IPS-15b (cell line): Measurements from ENCODE around the gene SYVN1.
"Not testable (repeated sequence)": the region's sequence is repeated elsewhere in the genome, so short reads cannot be mapped to it uniquely, and the experiment has no call there.

Source experiments
- H3K27me3 ChIP-seq: one replicate; pipeline ENCODE4 v1.6.1; 2013; ENCODE audit warnings: low read length; ENCODE audit not compliant: control insufficient read depth, insufficient read depth
- H3K36me3 ChIP-seq: one replicate; pipeline ENCODE4 v1.6.1; 2013; ENCODE audit warnings: low read length; ENCODE audit not compliant: control insufficient read depth, insufficient read depth
- H3K4me1 ChIP-seq: one replicate; pipeline ENCODE4 v1.6.1; 2013; ENCODE audit warnings: mild to moderate bottlenecking, low read length; ENCODE audit not compliant: control insufficient read depth, insufficient read depth
- H3K4me3 ChIP-seq: one replicate; pipeline ENCODE4 v1.5.1; 2013; ENCODE audit warnings: low read depth, low read length
- H3K9ac ChIP-seq: one replicate; pipeline ENCODE4 v1.6.1; 2013; ENCODE audit warnings: low read depth, mild to moderate bottlenecking, low read length
- H3K9me3 ChIP-seq: one replicate; pipeline ENCODE4 v1.6.1; 2013; ENCODE audit warnings: mild to moderate bottlenecking, low read length; ENCODE audit not compliant: control insufficient read depth, insufficient read depth

SYVN1 gene

DNA sequence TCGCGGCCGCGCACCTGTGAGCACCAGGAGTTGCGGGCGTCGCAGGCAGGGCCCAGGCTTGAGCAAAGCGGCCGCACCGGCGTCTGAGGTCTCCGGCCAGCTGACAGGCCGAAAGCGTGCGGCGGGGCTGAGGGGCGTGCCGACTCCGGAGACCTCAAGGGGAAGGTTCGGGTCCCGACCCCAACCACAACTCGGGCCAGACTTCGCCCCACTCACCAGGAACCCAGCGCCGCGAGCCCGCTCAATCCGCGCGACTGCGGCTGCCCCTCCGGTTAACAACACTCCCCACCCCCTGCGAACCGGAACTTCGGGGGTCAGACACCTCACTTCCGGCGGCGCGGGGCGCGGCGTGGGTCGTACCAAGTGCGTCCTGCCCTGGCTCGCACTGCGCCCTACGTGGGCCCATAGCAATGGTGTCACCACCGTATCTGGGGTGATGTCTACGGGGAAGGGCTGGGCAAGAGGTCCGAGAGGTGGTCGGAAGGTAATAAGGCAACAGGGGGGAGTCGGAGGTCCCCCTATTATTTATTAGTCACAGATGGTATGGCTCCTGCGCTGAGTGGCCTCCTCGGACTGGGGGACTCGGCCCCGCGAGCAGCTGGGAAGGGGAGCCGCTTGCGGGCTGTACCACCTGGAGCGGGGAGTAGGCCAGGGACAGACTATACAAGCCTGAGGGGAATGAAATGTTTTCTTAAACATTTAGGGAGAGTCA lies at the start of gene SYVN1:
Gene SYVN1, minus strand, starts transcription at position 280 of the 712 bp plus-strand sequence. CDS start 918 bp downstream, outside the sequence.
- Histone ChIP-seq H3K27me3 (no peaks in the 10 kb centered on the region), H3K4me1 (peaks cover 4% of the 10 kb centered on the region), H3K9ac (peak within 1 kb of the TSS; percentile 96), H3K36me3 (peaks cover 36% of the 10 kb centered on the region), H3K9me3 (no peaks in the 10 kb centered on the region), H3K4me3 (peak within 1 kb of the TSS; percentile 99)

DNA sequence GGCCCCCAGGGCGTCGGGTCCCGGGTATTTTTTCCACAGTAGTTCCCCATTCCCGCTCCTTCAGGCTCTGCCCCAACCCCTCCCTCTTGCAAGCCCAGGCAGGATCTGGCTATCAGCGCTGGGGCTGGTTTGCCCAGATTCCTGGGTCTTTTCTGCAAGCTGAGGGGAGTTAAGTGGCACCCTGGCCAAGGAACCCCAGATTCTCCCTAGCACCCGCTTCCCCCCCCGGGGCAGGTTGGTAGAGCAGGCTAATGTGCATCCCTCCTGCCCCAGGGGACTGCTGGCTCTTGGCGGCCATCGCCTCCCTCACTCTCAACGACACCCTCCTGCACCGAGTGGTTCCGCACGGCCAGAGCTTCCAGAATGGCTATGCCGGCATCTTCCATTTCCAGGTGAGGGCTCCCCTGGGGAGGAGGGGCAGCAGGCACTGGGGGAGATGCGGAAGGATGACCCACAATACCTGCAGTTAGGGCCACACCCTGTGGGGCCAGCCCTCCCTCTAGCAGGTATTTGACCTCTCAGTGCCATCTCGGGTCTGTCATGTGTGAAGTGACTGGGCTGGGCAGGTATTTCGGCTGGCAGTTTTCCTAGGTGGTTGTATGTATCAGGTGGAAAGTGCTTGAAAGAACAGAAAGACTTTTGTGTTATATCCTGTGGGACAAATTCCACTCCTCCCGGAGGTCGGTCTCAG lies 49.0 kb upstream of the SYVN1 start:
- Histone ChIP-seq H3K9me3 (no peaks in the 10 kb centered on the region), H3K4me1 (peaks cover 23% of the 10 kb centered on the region), H3K36me3 (peaks cover 28% of the 10 kb centered on the region), H3K4me3 (peak overlapping the region; percentile 97), H3K9ac (peak overlapping the region; percentile 83), H3K27me3 (no peaks in the 10 kb centered on the region)

DNA sequence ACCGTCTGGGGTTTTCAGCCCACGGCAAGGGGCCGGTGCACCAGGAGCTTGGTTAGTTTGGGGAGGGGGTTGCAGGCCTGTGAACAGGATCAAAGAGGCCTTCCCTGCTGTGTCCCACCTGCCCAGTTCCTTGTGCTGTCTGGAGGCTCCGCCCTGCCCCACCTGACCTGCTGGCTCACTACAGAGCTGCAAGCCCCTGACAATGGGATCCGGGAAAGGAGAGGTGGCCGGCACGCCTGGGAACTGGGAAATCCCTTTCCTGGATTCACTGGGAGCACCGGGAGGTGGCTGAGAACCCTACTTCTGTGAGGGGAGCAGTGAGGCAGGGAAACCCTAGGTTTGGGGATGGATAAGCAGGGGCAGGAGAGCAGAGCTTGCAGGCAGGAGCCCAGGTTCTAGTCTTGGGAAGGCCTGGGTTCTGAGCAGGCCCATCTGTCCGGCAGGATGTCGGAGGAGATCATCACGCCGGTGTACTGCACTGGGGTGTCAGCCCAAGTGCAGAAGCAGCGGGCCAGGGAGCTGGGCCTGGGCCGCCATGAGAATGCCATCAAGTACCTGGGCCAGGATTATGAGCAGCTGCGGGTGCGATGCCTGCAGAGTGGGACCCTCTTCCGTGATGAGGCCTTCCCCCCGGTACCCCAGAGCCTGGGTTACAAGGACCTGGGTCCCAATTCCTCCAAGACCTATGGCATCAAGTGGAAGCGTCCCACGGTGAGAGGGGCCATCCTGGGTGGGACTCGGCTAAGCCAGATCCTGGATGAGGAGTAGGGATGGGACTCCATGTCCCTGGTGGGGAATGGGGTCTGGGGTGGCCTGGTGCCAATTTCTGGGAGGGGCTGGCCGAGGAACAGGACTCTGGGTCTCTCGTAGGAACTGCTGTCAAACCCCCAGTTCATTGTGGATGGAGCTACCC lies 48.2 kb upstream of the SYVN1 start:
- peak overlapping the region; percentile 97 for H3K4me3 ChIP-seq
- H3K4me1 ChIP-seq = peaks cover 23% of the 10 kb centered on the region
- no peaks in the 10 kb centered on the region for H3K27me3 ChIP-seq
- peaks cover 21% of the 10 kb centered on the region for H3K36me3 ChIP-seq
- H3K9me3 ChIP-seq = no peaks in the 10 kb centered on the region
- peak overlapping the region; percentile 83 for H3K9ac ChIP-seq

DNA sequence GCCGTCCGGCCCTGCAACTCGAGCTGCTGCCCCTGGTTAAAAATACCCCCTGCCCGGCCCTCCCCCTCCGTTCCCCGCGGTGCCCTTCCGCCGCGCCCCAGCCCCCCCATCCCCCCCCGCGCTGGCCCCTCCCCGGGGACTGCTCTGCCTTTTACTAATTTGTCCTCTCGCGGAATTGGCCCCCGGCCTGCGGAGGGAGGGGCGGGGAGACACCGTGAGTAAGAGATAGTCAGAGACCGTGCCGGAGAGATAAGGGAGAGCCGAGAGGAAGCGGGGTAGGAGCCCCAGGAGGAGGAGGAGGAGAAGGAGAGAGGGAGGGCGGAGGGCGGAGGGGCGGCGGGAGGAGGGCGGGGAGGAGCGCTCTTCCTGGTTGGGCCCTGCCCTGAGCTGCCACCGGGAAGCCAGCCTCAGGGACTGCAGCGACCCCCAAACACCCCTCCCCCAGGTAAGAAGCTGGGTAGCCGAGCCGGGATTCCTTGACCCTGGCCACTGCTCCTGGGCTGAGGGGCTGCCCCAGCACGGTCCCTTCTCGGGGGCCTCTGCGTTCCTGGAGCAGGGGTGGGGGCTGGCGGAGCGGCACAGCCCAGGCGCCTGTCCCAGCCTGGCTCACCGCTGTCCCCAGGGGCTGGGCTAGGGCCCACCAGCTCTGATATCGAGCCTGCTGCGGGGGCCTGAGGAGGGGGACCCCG lies 47.4 kb upstream of the SYVN1 start, which contains the start of gene CAPN1:
Gene CAPN1, plus strand, starts transcription at position 360 of the 689 bp plus-strand sequence. CDS start 774 bp downstream, outside the sequence.
- no peaks in the 10 kb centered on the region for H3K27me3 ChIP-seq
- peaks cover 14% of the 10 kb centered on the region for H3K36me3 ChIP-seq
- no peaks in the 10 kb centered on the region for H3K9me3 ChIP-seq
- H3K4me3 ChIP-seq = peak within 1 kb of the TSS; percentile 97
- peaks cover 23% of the 10 kb centered on the region for H3K4me1 ChIP-seq
- H3K9ac ChIP-seq = peak within 1 kb of the TSS; percentile 83

DNA sequence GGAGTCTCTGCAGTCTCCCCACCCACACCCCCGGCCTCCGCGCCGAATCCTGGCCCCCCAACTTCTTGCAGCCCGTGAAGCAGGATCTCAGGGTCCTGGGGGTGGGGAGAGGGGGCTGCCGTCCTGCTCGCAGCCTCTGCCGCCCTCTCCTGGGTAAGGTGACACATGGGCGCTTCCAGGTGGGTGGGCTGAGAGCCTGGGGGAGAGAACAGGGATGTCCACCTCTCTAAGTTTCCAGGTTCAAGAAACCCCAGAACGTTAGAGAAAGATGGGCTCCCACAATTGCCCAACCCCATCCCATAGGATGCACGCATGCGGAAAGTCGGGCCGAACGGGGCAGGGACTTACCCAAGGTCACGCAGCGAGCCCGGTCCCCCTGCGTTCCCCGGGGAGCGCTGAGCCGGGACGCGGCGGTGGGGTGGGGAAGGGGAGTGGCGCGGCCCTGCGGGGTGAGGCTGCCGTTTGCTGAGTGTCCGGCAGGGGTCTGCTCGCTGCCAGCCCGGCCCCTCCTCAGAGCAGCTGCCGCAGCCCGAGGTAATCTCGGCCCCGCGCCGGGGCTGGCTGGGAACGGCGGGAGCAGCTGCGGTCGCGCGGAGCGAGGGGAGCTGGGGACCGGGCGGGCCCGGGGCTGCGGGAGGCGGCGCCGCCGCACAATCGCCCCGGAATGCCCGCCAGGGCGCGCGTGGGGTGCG lies 46.7 kb upstream of the SYVN1 start:
- Histone ChIP-seq H3K27me3 (no peaks in the 10 kb centered on the region), H3K4me1 (peaks cover 18% of the 10 kb centered on the region), H3K9me3 (no peaks in the 10 kb centered on the region), H3K9ac (peak overlapping the region; percentile 60), H3K4me3 (peak overlapping the region; percentile 89), H3K36me3 (peaks cover 7% of the 10 kb centered on the region)

DNA sequence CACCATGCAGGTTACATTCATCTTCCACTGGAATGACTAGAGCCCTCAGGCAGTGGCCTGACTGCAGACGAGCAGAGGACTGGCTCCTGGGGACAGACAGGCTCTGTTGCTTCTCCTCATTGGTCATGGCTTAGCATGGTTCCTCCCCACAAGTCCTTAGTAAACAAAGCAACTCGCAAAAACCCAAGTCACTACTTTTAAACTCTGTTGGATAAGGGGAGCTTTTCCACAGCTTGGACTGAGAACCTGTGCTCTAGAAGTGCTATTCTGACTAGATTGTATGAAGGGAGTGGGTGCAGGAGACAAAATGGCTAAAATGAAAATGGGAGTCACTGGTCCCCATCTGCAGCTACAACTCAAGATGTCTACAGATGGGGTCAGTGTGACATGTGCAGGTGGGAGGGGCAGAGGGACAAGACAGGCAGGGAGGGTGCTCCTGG lies 40.3 kb upstream of the SYVN1 start:
- not testable (repeated sequence) for H3K36me3 ChIP-seq, H3K4me3 ChIP-seq, H3K9ac ChIP-seq, H3K4me1 ChIP-seq, H3K27me3 ChIP-seq, H3K9me3 ChIP-seq

DNA sequence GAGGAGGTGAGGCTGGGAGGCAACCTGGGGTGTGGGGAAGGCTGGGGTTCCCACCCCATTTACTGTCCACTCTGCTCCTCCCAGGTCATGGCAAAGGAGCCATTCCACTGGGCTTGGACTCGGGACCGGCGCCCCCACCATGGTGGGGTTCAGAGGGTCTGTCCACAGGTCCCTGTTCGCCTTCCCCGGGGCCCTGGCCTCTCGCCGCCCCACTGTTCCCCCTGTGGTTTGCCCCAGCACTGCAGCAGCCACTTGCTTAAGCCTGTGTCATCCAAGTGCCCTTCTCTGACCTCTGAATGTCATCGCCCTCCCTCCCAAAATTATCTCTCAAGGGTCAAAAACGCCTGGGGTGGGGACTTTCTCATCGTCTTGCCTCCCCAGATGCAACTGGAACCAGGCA lies 38.3 kb upstream of the SYVN1 start:
- Histone ChIP-seq H3K9me3 (no peaks in the 10 kb centered on the region), H3K27me3 (no peaks in the 10 kb centered on the region), H3K4me3 (no peak overlapping the region), H3K4me1 (peaks cover 5% of the 10 kb centered on the region), H3K9ac (no peak overlapping the region), H3K36me3 (no peaks in the 10 kb centered on the region)

DNA sequence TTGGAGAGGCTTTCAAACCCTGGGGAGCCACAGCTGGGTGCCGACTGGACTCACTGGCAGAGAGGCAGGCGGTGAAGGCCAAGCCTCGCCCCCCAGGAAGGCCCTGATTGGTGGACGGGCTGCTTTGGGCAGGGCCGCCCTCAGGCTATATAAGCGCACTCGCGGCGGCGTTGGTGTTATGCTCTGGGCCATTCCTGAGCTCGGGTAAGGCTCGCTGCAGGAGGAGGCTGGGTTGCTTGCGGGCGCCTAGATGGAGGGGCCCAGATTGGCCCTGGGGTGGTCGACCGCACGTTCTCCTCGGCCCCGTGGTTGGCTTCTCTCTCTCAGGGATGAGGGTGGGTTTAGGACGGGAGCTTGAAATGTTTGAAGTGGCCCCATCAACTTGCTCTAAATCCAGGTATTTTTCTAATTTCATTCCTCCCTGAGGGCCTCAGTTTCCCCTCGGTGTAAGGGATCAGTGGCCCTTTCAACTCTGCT lies 35.8 kb upstream of the SYVN1 start, which contains the start of gene SPDYC:
Gene SPDYC, plus strand, starts transcription at position 176 of the 477 bp plus-strand sequence. CDS start 1,125 bp downstream, outside the sequence.
- H3K9me3 ChIP-seq = no peaks in the 10 kb centered on the region
- H3K27me3 ChIP-seq = no peaks in the 10 kb centered on the region
- no peaks in the 10 kb centered on the region for H3K36me3 ChIP-seq
- H3K4me3 ChIP-seq = no peak within 1 kb of the TSS
- H3K4me1 ChIP-seq = peaks cover 7% of the 10 kb centered on the region
- H3K9ac ChIP-seq = no peak within 1 kb of the TSS

DNA sequence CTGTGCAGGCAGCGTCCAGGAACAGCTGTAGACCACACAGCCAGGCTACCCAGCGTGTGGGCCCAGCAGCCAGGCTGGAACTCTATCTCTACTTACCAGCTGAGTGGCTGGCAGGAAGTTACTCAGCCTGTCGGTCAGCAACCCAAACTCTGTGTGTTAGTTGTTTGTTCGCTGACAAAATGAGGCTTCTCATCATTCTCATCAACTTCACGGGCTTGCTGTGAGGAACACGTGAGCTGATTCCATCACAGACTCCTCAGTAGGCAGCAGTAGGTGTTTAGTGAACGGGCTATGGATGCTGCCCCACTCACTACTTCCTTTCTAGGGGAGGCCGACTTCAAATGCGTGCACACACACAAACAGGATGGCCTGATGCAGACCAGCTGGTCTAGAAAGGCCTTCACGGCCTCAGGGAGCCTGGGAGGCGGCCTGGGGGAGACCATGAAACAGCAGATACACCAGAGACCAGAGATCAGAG lies 34.9 kb upstream of the SYVN1 start:
- no peaks in the 10 kb centered on the region for H3K27me3 ChIP-seq

DNA sequence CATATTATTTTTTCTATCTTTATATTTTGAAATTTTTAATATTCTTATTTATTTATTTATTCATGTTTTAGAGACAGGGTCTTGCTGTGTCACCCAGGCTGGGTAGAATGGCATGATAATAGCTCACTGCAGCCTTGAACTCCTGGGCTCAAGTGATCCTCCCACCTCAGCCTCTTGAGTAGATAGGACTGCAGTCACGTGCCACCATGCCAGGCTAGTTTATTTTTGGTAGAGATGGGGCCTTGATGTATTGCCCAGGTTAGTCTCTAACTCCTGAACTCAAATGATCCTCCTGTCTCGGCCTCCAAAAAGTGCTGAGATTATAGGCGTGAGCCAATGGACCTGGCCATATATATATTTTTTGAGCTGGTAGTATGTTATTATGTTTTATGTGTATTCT lies 33.3 kb upstream of the SYVN1 start:
- Histone ChIP-seq H3K9ac (no peak overlapping the region), H3K27me3 (no peaks in the 10 kb centered on the region), H3K9me3 (no peaks in the 10 kb centered on the region), H3K4me1 (peaks cover 7% of the 10 kb centered on the region), H3K36me3 (no peaks in the 10 kb centered on the region), H3K4me3 (no peak overlapping the region)

More for the DNA sequence above, 34.9 kb upstream of the SYVN1 start:
- Histone ChIP-seq H3K36me3 (no peaks in the 10 kb centered on the region), H3K9ac (no peak overlapping the region), H3K9me3 (no peaks in the 10 kb centered on the region), H3K4me1 (peaks cover 7% of the 10 kb centered on the region), H3K4me3 (no peak overlapping the region)
